Measurements from ENCODE around the gene VPS9D1. TPM values are rescaled to one million over a fixed set of nuclear protein-coding genes. Genes with fewer than 3 reads are reported as not detected.
"Not testable (repeated sequence)": the region's sequence is repeated elsewhere in the genome, so short reads cannot be mapped to it uniquely, and the experiment has no call there.

VPS9D1 gene
- polyA plus RNA-seq, 6 donors from 2014 or later = 0.14 to 0.88 (median 0.51) TPM; not detected in 1

GRCh38 chr16:89691986-89692569, 28.6 kb downstream of the VPS9D1 start:
- Mint-ChIP-seq H3K36me3 (peaks cover 0 to 6% of the 10 kb centered on the region in 2 donors), H3K4me1 (peaks cover 8 to 25% (median 21%) of the 10 kb centered on the region in 3 donors), H3K27me3 (no peaks in the 10 kb centered on the region), H3K4me3 (peak overlapping the region in 2 of 8 donors; percentile 33 to 36), H3K9me3 (no peaks in the 10 kb centered on the region), H3K27ac (peak overlapping the region in 1 of 6 donors; percentile 73)
- no peak for ATAC-seq (ENCODE audit: low read depth in 2 of 2)
- no peak for DNase-seq

- Mint-ChIP-seq H3K27me3 (no peaks in the 10 kb centered on the region), H3K9me3 (no peaks in the 10 kb centered on the region), H3K4me3 (peak overlapping the region in 3 of 8 donors; percentile 12 to 36 (median 33)), H3K27ac (peak overlapping the region in 1 of 6 donors; percentile 73), H3K4me1 (peaks cover 11 to 29% (median 23%) of the 10 kb centered on the region in 3 donors), H3K36me3 (peaks cover 0 to 6% of the 10 kb centered on the region in 2 donors)
- DNase-seq (no peak), ATAC-seq (ENCODE audit: low read depth in 2 of 2) (no peak)
Observed at GRCh38 chr16:89691231-89691985, 29.3 kb downstream of the VPS9D1 start.

GRCh38 chr16:89690392-89690901, 30.3 kb downstream of the VPS9D1 start:
- peak overlapping the region in 3 of 6 donors; percentile 28 to 92 (median 47) for H3K27ac Mint-ChIP-seq
- ATAC-seq (ENCODE audit: low read depth in 2 of 2) (no peak), DNase-seq (no peak)
- peaks cover 12 to 33% (median 28%) of the 10 kb centered on the region in 3 donors for H3K4me1 Mint-ChIP-seq
- peaks cover 0 to 6% of the 10 kb centered on the region in 2 donors for H3K36me3 Mint-ChIP-seq
- H3K4me3 Mint-ChIP-seq = no peak overlapping the region
- H3K27me3 Mint-ChIP-seq = no peaks in the 10 kb centered on the region
- H3K9me3 Mint-ChIP-seq = no peaks in the 10 kb centered on the region

GRCh38 chr16:89689621-89690020, 31.1 kb downstream of the VPS9D1 start:
- not testable (repeated sequence) for ATAC-seq (ENCODE audit: low read depth in 2 of 2); DNase-seq; H3K36me3 Mint-ChIP-seq; H3K27me3 Mint-ChIP-seq; H3K9me3 Mint-ChIP-seq; H3K27ac Mint-ChIP-seq
- Mint-ChIP-seq H3K4me1 (peaks cover 12 to 28% (median 26%) of the 10 kb centered on the region in 3 donors), H3K4me3 (peak overlapping the region in 1 of 8 donors; percentile 30)

- H3K36me3 Mint-ChIP-seq = peaks cover 0 to 6% of the 10 kb centered on the region in 2 donors
- H3K9me3 Mint-ChIP-seq = no peaks in the 10 kb centered on the region
- peak overlapping the region in 2 of 8 donors; percentile 30 to 63 for H3K4me3 Mint-ChIP-seq
- no peak for DNase-seq
- no peak overlapping the region for H3K27ac Mint-ChIP-seq
- no peak for ATAC-seq (ENCODE audit: low read depth in 2 of 2)
- H3K27me3 Mint-ChIP-seq = no peaks in the 10 kb centered on the region
- peaks cover 12 to 28% (median 26%) of the 10 kb centered on the region in 3 donors for H3K4me1 Mint-ChIP-seq
Observed at GRCh38 chr16:89689142-89689541, 31.6 kb downstream of the VPS9D1 start.

GRCh38 chr16:89688395-89688794, 32.3 kb downstream of the VPS9D1 start:
- ATAC-seq (ENCODE audit: low read depth in 2 of 2) = no peak
- H3K27me3 Mint-ChIP-seq = no peaks in the 10 kb centered on the region
- no peaks in the 10 kb centered on the region for H3K9me3 Mint-ChIP-seq
- H3K36me3 Mint-ChIP-seq = peaks cover 0 to 6% of the 10 kb centered on the region in 2 donors
- peak overlapping the region in 3 of 6 donors; percentile 44 to 92 (median 89) for H3K27ac Mint-ChIP-seq
- peaks cover 8 to 21% (median 20%) of the 10 kb centered on the region in 3 donors for H3K4me1 Mint-ChIP-seq
- DNase-seq = no peak
- peak overlapping the region in 7 of 8 donors; percentile 45 to 92 (median 83) for H3K4me3 Mint-ChIP-seq

GRCh38 chr16:89687092-89687940, 33.4 kb downstream of the VPS9D1 start:
- no peaks in the 10 kb centered on the region for H3K9me3 Mint-ChIP-seq
- H3K27ac Mint-ChIP-seq = peak overlapping the region in 5 of 6 donors; percentile 32 to 92 (median 79)
- H3K36me3 Mint-ChIP-seq = peaks cover 0 to 6% of the 10 kb centered on the region in 2 donors
- DNase-seq (no peak), ATAC-seq (ENCODE audit: low read depth in 2 of 2) (peak; percentile 27 to 35)
- peaks cover 8 to 20% (median 19%) of the 10 kb centered on the region in 3 donors for H3K4me1 Mint-ChIP-seq
- peak overlapping the region; percentile 84 to 97 (median 92) for H3K4me3 Mint-ChIP-seq
- no peaks in the 10 kb centered on the region for H3K27me3 Mint-ChIP-seq

GRCh38 chr16:89686520-89687091, 34.1 kb downstream of the VPS9D1 start, which contains the start of gene CDK10:
CDK10 (plus strand) TSS chr16:89686689; CDS start chr16:89686711, 22 bp downstream.
- no peaks in the 10 kb centered on the region for H3K27me3 Mint-ChIP-seq
- peaks cover 0 to 6% of the 10 kb centered on the region in 2 donors for H3K36me3 Mint-ChIP-seq
- DNase-seq = peak; percentile 90
- H3K27ac Mint-ChIP-seq = peak within 1 kb of the TSS; percentile 81 to 94 (median 92)
- H3K4me3 Mint-ChIP-seq = peak within 1 kb of the TSS; percentile 90 to 97 (median 92)
- H3K4me1 Mint-ChIP-seq = peaks cover 8 to 20% (median 19%) of the 10 kb centered on the region in 3 donors
- H3K9me3 Mint-ChIP-seq = no peaks in the 10 kb centered on the region
- ATAC-seq (ENCODE audit: low read depth in 2 of 2) = peak; percentile 90 to 91

GRCh38 chr16:89685916-89686315, 34.8 kb downstream of the VPS9D1 start:
- H3K4me3 Mint-ChIP-seq = peak overlapping the region; percentile 30 to 96 (median 72)
- no peaks in the 10 kb centered on the region for H3K9me3 Mint-ChIP-seq
- peaks cover 0 to 6% of the 10 kb centered on the region in 2 donors for H3K36me3 Mint-ChIP-seq
- DNase-seq = no peak
- ATAC-seq (ENCODE audit: low read depth in 2 of 2) = no peak
- H3K27ac Mint-ChIP-seq = peak overlapping the region in 3 of 6 donors; percentile 92 to 94 (median 92)
- H3K4me1 Mint-ChIP-seq = peaks cover 8 to 20% (median 19%) of the 10 kb centered on the region in 3 donors
- H3K27me3 Mint-ChIP-seq = no peaks in the 10 kb centered on the region

- no peak overlapping the region for H3K27ac Mint-ChIP-seq
- ATAC-seq (ENCODE audit: low read depth in 2 of 2) (no peak), DNase-seq (no peak)
- no peaks in the 10 kb centered on the region for H3K4me1 Mint-ChIP-seq
- H3K4me3 Mint-ChIP-seq = no peak overlapping the region
- H3K9me3 Mint-ChIP-seq = peaks cover 0 to 8% (median 0%) of the 10 kb centered on the region in 7 donors
- H3K27me3 Mint-ChIP-seq = no peaks in the 10 kb centered on the region
- no peaks in the 10 kb centered on the region for H3K36me3 Mint-ChIP-seq
Observed at GRCh38 chr16:89678258-89678657, 42.4 kb downstream of the VPS9D1 start.

- ATAC-seq (ENCODE audit: low read depth in 2 of 2) (no peak), DNase-seq (no peak)
- H3K4me3 Mint-ChIP-seq = no peak overlapping the region
- no peaks in the 10 kb centered on the region for H3K27me3 Mint-ChIP-seq
- peaks cover 0 to 5% (median 0%) of the 10 kb centered on the region in 3 donors for H3K4me1 Mint-ChIP-seq
- peaks cover 0 to 2% (median 0%) of the 10 kb centered on the region in 7 donors for H3K9me3 Mint-ChIP-seq
- H3K27ac Mint-ChIP-seq = no peak overlapping the region
- no peaks in the 10 kb centered on the region for H3K36me3 Mint-ChIP-seq
Observed at GRCh38 chr16:89672177-89672941, 48.3 kb downstream of the VPS9D1 start.

GRCh38 chr16:89671565-89671964, 49.1 kb downstream of the VPS9D1 start:
- not testable (repeated sequence) for H3K9me3 Mint-ChIP-seq; H3K27me3 Mint-ChIP-seq; H3K4me3 Mint-ChIP-seq; H3K27ac Mint-ChIP-seq; H3K36me3 Mint-ChIP-seq; ATAC-seq (ENCODE audit: low read depth in 2 of 2); H3K4me1 Mint-ChIP-seq; DNase-seq
